ENCODE data around the gene AGPAT1.
"Not testable (repeated sequence)": the region's sequence is repeated elsewhere in the genome, so short reads cannot be mapped to it uniquely, and the experiment has no call there.

Gene AGPAT1

DNA sequence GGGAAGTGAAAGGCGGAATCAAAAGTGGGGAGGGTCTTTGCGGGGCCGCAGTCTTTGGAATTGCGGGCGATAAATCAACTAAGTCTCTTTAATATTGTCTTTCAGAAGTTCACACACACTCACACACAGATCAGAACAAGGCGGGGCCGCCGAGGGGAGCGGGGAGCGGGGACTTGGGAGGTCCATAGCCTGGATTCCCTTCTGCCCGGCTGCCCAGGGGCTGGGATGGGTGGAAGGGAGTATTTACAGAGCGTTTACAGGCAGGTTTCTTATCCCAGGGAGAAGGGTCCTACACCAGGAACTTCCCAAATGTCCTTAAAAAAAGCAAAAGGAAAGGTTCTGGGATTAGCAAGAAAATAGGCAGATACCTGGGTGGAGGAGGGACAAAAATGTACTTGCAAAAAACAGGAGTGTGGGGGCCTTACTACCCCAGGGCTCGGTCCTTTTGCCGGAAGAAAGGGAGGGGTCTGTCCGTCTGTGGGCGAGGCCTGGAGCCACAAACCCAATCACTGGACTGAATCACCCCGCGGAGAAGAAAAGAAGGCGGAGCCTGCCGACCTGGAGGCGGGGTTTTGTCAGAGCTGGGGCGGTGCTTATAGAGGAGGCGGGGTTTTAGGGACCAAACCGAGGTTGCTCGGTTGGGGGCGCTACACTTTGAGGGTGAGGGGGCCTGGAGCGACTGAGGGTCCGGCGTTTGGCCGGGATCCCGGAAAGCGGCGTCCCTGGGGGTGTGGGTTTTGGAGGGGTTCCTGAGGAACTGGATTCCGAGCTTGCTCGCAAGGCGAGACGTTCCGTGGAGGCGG lies 27.4 kb downstream of the AGPAT1 start:
- DNase-seq (ENCODE audit: low read depth), result no peak

DNA sequence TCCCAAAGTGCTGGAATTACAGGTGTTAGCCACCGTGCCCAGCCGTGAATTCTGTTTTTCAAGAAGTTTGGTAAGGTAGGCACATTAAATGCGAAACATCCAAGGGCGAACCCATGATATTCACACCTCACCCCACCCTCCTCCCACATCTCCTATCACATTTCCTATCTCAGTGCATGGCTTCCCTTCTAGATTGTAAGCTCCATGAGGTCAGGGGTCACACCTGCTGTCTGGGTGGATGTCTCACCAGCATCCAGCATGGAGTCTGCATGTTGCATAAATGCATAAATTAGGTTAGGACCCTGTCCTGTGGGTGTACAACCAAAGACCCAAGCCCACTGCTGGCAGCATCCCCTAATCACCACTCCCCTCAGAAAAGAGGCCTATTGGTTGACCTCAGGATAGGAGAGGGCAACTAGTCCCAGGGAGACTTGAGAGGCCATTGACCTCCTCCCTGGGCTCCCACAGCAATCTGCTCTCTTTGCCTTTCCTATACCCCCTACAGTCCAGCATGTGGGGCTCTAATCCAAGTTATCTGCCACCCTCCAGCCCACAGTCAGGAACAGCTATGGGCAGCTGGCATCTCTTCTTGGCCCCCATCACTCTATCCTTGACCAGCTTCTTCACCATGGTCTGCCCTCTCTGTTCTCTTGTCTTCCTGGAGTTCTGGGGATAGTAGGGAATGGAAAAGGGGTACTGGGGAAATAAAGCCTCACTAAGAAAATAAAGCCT lies 28.3 kb downstream of the AGPAT1 start:
- DNase-seq (ENCODE audit: low read depth), result no peak

DNA sequence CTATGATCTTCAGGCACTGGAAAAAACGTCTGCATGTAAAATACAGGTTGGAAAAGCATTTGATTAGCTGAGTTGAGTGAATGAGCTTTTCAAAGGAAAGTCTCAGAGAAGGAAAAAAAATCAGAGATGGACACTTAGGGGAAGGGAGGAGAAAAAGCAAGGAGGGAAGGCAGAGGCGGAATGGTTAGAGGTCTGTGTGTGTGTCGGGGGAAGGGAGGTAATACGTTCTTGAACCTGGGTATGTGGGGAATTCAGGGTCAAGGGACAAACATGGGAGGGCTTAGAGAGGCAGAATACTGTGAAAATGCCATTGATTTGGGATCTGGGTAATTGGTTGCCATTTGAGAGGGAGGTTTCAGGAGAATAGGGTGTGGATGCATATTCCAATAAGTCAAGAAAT lies 29.2 kb downstream of the AGPAT1 start:
- DNase-seq (ENCODE audit: low read depth), result no peak

DNA sequence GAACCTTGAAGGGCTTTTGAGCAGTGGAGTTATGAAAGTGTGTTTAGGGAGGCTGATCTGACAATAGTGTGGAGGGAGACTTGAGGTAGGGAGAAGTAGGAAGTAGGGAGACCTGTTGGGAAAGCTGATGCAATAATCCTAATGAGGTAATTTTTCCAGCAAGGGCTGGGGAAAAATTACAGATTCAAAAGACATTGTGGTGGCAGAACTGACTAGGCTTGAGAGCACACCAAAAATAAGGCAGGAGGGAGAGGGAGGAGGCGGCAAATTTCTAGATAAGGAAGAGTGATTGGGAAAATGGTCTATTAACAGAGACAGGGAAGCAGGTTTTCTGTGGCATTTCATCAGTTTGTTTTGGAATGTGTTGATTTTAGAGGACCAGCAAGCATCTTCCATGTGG lies 29.6 kb downstream of the AGPAT1 start:
- DNase-seq (ENCODE audit: low read depth), result no peak

DNA sequence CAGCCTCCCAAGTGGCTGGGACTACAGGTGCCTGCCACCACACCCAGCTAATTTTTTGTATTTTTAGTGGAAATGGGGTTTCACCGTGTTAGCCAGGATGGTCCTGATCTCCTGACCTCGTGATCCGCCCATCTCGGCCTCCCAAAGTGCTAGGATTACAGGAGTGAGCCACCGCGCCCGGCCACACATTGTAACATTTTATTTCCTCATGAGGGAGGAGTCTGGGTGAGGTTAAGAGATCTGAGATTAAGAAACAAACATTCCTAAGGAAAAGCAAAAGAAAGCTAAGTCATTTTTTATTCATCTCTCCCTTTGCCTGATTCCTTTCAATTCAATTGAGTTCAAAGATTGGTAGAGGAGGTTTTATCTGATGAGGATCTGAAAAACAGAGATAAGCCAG lies 31.6 kb downstream of the AGPAT1 start:
- not testable (repeated sequence) for DNase-seq (ENCODE audit: low read depth)

DNA sequence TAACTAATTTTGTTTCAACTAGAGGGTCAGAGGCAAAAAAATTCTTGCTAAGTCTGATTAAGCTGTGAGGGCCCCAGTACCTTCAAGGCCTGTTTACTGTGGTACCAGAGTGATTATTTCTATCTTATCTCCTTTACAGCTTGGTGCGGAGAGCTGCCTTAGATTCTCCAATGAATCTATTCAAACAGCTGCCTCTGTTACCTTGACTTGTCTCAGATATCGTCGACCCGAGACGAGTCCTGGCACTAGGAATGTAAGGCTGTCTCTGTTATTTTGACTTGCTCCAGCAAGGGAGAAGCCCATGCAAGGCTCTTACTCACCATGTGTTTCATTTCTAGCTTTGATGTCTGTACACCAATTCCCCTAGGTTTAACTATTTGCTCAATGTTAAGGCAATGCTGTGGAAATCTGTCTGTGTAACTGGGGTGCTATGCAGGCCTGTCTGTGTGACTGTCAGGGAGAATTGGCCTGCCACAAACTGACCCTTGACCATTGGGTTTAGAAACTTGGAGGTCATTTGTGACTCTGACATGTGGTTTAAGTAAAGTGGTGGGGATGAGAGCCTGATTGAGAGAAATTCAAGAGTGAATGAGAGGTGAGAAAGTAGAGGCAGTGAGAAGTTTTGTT lies 35.4 kb downstream of the AGPAT1 start:
- DNase-seq (ENCODE audit: low read depth), result no peak

DNA sequence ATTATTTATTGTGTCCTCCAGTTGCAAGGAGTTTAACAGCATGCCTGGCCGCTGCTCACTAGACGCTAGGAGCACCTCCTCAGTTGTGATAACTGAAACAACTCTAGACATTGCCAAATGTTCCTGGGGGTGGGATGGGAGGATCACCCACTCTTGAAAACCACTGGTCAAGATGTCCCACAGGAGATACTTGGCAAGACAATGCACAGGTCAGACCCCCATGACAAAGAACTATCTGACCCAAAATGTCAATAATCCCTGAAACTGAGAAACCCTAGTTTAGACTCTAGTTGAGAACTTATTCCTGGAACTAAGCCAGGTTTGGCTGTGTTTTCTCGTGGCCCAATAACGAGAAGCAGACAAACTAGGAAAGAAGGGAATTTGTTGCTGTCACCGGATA lies 36.3 kb downstream of the AGPAT1 start:
- no peak for DNase-seq (ENCODE audit: low read depth)

DNA sequence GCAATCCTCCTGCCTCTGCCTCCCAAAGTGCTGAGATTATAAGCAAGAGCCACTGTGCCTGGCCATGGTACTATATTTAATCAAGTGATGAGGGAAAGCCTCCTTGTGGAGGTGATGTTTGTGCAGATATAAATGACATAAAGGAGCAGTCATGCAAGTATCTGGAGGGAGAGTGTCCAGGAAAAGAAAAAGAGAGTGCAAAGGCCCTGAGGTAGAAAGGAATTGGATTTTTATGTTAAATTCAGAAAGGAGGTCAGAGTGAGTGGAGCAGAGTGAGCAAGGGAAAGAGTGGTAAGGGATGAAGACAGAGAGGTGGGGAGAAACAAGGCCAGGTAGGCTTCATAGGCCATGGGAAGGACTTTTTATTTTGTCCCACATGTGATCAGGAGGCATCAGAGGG lies 38.4 kb downstream of the AGPAT1 start:
- no peak for DNase-seq (ENCODE audit: low read depth)

DNA sequence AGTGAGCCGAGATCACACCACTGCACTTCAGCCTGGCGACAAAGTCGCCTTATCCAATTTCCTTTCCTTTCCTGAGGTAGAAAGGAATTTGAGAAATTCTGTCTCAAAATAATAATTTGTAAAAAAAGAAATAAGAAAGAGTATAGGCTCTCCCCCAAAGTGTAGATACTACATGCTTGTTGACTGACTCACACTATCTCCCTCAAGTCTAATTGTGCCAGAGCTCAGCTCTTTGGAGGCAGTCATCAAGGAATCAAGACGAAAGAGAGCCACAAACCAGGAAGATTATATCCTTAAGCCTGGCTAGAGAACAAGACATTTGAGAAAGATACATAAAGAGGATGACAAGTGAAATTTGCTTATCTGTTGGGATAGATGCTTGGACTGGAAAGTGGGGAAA lies 42.1 kb downstream of the AGPAT1 start:
- DNase-seq (ENCODE audit: low read depth), result no peak

DNA sequence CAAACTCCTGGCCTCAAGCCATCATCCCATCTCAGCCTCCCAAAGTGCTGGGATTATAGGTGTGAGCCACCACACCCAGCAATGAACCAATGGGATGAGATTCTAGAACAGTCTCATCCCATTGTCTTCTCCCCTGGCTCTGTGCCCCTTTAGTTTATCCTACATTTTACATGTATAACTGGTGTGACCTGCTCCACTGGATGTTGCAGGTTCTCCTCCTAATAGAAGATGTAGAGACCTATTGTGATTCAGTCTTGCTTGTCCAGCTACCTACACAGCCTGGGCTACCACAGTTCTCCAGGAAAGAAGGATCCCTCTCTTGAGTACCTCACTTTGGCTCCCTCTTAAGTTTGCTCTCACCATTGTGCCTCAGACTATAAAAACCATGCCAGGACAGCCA lies 43.8 kb downstream of the AGPAT1 start:
- no peak for DNase-seq (ENCODE audit: low read depth)

DNA sequence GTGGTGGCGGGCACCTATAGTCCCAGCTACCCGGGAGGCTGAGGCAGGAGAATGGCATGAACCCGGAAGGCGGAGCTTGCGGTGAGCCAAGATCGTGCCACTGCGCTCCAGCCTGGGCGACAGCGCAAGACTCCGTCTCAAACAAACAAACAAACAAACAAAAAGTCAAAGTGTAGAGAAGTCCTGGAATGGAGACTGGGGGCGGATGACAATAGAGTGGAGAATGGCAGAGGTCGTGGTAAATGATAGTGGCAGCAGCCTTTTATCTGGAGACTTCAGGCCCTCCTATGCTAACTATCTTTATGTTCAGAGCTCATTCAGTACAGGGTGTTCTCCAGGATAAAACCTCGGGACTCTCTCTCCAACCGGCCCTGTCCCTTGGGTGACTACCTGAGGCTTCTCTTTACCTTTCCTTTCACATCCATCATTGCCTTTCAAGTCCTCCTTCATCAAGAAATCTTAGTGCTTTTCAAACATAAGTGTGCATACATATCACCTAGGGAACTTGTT lies 44.4 kb downstream of the AGPAT1 start:
- no peak for DNase-seq (ENCODE audit: low read depth)

DNA sequence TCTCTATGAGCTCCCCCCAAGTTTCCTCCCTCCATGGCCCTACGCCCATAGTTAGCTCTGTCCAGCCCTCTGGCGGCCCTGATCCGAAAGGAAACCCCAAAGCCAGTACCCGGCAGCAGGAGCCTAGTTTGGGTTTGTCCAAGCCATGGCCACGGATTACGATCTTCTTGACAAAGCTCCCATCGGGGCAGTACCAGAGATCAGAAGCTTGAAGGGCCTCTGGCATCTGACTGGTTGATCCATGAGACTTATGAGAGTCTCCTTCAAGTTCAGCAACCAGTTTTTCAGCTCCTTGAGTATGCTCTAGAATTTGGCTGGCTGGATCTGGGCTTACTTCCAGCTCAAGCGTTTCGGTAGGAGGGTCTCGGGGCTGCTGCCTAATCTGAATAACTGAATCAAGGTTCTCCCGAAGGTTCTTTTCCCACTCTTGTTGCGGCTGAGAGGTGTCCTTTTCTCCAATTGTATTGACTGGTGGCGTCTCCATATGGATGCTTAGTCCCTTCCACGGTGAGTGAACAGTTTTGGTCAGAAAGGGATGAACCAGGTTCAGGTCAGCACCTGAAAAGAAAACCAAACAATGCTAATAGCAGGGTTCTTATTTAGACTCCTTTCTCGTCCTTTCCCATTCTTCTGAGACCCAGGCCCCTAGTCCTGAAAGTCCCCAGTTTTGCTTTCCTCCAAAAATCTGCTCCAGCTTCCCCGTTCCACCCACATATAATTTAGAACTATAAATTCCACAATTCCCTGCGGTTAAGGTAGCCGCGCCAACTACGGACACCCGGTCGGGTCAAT lies 46.4 kb downstream of the AGPAT1 start:
- peak; percentile 54 for DNase-seq (ENCODE audit: low read depth)

DNA sequence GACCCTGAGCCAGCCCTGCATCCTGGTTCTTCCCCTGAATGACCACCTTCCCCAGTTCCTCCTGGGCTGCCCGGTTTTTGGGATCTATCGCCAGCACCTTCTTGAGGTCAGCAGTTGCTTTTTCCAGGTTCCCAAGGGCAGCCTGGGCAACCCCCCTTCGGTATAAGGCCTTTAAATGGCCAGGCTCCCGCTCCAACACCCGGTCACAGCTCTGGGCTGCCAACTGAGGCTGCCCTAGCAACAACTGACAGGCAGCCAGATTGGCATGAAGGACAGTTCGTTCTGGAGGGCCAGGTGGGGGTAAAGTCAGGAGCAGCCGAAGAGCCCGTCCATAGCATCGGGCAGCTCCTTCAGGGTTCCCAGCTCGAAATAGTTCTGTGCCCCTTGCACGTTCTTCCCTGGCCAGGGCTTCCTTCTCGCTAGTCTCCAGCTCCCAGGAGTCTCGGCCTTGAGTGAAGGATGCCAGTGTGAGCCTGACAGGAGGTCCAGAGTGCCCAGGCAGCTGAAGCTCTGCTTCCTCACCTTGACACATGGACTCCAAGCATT lies 47.1 kb downstream of the AGPAT1 start:
- no peak for DNase-seq (ENCODE audit: low read depth)

DNA sequence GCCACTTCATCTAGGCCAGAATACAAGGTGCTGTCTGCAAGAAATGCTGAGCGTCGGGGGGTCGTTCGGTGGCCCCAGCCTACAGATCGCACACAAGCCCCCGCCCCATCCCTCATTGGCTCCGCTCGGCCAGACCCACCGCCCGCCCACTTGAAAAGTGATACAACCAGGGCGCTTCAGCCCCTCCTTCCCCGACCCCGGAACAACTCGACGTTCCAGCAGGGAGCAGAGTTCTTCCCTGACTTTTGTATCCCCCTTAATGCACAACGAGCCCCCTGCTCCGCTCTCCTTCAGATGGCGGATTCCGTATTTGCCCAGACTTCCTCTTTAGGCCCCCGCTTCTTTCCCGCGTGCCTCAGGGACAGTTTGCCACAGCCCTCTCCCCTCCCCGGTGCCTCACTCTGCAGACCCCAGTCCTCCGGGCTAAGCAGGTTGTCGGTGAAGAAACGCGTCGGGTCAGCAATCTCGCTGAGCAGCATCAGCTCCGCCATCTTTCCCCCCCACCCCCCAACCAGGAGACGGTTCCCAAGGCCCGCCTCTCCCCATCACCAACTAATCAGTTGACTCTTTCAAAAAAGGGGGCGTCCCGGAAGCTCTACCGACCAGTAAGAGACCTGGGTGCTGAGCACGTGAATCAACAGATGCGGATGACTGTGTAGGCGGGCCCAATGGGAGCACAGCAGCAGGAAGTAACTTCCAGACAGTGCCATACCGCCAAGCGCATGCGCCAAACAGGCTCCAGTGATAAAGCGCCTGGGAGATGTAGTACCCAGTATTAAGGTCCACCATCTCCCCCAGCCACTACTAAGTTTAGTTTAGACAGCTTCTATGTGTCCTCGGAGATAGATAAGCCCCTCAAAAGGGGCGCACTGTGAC lies 47.9 kb downstream of the AGPAT1 start, which contains the start of gene ATF6B:
Gene ATF6B (minus strand): TSS at position 530 of the 876 bp plus-strand sequence. CDS start 39 bp downstream, at position 491.
- peak; percentile 100 for DNase-seq (ENCODE audit: low read depth)

DNA sequence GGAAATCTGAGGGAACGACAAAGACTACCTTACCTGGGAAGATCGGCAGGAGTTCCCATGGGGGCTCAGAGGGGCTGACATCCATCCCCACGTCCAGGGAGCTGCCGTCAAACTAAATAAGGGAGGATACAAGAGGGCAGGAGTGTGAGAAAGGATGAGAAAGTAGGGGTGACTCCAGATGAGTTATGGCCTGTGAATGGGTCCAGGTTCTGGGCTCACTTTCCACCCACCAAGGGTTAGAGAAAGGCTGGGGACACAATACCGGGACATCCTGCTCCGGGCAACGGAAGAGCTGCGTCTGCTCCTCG lies 48.5 kb downstream of the AGPAT1 start:
- DNase-seq (ENCODE audit: low read depth), result no peak

DNA sequence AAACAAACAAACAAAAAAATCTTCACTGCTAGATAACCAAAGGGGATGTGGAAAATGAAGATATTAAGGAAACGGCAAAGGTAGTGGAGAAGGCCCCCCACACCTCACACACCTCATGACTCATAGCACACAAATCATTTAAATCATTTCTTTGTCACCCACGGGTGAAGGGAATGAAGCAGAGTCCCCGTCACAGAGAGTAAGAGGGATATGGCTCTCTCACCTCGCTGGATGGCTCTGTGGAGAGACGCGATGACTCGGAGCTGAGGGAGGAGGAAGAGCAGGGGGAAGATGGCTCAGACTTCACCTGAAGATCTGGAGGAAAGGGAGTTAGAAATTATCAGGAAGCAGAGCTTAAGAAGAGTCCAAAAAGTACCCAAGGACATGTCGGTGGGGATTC lies 49.0 kb downstream of the AGPAT1 start:
- no peak for DNase-seq (ENCODE audit: low read depth)

DNA sequence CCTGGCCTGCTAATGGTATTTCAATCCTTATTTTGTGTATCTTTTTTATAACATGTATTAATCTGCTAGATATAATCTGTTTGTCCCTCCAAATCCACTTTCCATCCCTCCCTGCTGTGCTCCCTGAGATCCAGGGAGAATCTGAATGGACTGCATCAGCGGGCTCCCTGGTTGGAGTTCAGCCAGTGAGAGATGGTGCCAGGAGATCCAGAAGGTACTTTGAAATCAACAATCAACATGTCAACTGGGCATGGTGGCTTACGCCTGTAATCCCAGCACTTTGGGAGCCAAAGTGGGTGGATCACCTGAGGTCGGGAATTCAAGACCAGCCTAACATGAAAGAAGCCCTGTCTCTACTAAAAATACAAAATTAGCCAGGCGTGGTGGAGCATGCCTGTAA lies 52.2 kb downstream of the AGPAT1 start:
- no peak for DNase-seq (ENCODE audit: low read depth)

DNA sequence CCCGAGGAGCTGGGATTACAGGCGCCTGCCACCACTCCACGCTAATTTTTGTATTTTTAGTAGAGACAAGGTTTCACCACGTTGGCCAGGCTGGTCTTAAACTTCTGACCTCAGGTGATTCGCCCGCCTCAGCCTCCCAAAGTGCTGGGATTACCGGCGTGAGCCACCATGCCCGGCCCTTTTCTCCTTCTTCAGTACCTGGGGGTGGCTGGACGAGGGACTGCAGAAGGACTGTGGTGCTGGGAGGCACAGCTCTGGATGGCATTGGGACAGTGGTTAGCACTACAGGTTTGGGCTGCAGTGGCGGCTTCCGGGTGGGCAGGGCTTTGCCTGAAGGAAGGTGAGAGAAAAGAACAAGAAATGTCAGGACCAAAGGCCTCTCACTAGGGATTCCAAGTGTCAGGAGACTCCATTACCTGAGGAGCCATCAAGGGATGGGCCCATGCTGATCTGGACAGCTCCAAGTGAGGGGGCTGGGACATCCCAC lies 55.3 kb downstream of the AGPAT1 start:
- DNase-seq (ENCODE audit: low read depth), result no peak

DNA sequence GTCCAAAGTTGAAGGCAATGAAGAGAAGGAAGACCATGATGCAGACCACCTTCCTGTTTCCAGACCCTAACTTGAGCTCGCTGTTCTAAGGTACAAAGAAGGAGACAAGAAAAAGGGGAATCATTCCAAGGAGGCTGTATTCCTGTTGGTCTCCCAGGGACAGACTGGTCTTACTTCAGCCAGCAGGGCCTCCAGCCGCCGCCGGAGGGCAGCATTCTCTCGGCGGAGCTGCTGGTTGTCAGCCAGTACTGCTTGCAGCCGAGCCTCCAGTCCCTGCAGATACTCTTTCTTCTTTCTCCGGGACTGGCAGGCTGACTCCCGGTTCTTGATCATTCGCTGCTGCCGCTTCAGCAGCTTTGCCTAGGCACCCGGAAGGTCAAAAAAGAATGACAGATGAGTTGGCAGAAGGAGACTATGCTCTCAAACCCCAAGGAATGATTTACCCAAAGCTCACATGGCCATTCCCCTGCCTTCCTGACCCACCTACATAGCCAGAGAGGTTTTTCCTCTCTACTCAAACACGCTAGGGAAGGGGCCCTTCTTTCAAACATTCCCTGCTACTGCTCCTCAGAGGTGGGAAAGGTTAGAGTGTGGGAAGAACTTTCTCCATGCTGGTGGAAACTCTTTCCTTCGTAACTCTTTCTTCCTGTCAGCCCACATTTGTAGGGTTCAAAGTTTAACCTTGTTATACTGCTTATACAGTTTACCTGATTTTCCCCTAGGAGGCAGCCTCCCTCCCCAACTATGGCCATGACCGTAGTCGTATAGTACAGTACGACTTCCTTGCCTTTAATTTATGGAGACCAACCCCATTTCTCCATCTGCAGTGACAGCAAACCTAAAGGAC lies 56.9 kb downstream of the AGPAT1 start:
- DNase-seq (ENCODE audit: low read depth), result peak; percentile 73
